Stimulated activated CD8-positive, alpha-beta memory T cell treated with anti-CD3 and anti-CD28 coated beads, Interleukin-2, amount 100 ng/mL, for 1 hour (primary cell): ENCODE measurements around the gene ALOX15.
"Not testable (repeated sequence)": the region's sequence is repeated elsewhere in the genome, so short reads cannot be mapped to it uniquely, and the experiment has no call there.

Experiments used
- DNase-seq, 2 donors: peaks; one replicate each; pipeline ENCODE4 v3.0.0-alpha.2; 2020; ENCODE audit warnings: low read depth in 2 of 2

Gene ALOX15

GRCh38 chr17:4617590-4618351 is 23.7 kb downstream of the ALOX15 start:
- no peak for DNase-seq

GRCh38 chr17:4617090-4617489 is 24.4 kb downstream of the ALOX15 start:
- DNase-seq = no peak

- DNase-seq = no peak
Measured at GRCh38 chr17:4616476-4616875, 25.0 kb downstream of the ALOX15 start.

- no peak for DNase-seq
Measured at GRCh38 chr17:4610656-4611055, 30.8 kb downstream of the ALOX15 start.

- DNase-seq = no peak
Measured at GRCh38 chr17:4610162-4610561, 31.3 kb downstream of the ALOX15 start.

- DNase-seq = no peak
Measured at GRCh38 chr17:4609761-4610160, 31.7 kb downstream of the ALOX15 start.

- DNase-seq = no peak
Measured at GRCh38 chr17:4607773-4608187, 33.7 kb downstream of the ALOX15 start.

GRCh38 chr17:4607261-4607741 is 34.2 kb downstream of the ALOX15 start:
- no peak for DNase-seq

- DNase-seq = no peak
Measured at GRCh38 chr17:4605826-4606225, 35.7 kb downstream of the ALOX15 start.

GRCh38 chr17:4604736-4605135 is 36.7 kb downstream of the ALOX15 start:
- DNase-seq = not testable (repeated sequence)

GRCh38 chr17:4604111-4604644 is 37.3 kb downstream of the ALOX15 start:
- no peak for DNase-seq

GRCh38 chr17:4602041-4602440 is 39.4 kb downstream of the ALOX15 start:
- DNase-seq = no peak

GRCh38 chr17:4601326-4601725 is 40.2 kb downstream of the ALOX15 start:
- no peak for DNase-seq

- DNase-seq = no peak
Measured at GRCh38 chr17:4600563-4600962, 40.9 kb downstream of the ALOX15 start.

GRCh38 chr17:4599505-4600281 is 41.8 kb downstream of the ALOX15 start:
- no peak for DNase-seq

- DNase-seq = no peak
Measured at GRCh38 chr17:4598776-4599504, 42.5 kb downstream of the ALOX15 start.

GRCh38 chr17:4597975-4598374 is 43.5 kb downstream of the ALOX15 start:
- no peak for DNase-seq

- DNase-seq = no peak
Measured at GRCh38 chr17:4596636-4597380, 44.7 kb downstream of the ALOX15 start.

- not testable (repeated sequence) for DNase-seq
Measured at GRCh38 chr17:4595685-4596342, 45.7 kb downstream of the ALOX15 start.

- DNase-seq = peak in 1 of 2 donors; percentile 9
Measured at GRCh38 chr17:4594931-4595684, 46.4 kb downstream of the ALOX15 start.
